OCI-LY1 (cell line): ENCODE results near the gene SLC9A8.

Source experiments
- H2AFZ ChIP-seq: fragments of 200-600 bp; sonication (generic), shearing (Covaris generic); 2 replicates; pipeline ENCODE4 v1.6.0; 2014; ENCODE audit warnings: antibody characterized with exemption, mild to moderate bottlenecking, low read length
- H3F3A ChIP-seq: fragments of 200-600 bp; sonication (generic), shearing (Covaris generic); 2 replicates; pipeline ENCODE4 v1.6.0; 2014; ENCODE audit warnings: mild to moderate bottlenecking, antibody characterized with exemption, low read length, moderate library complexity; ENCODE audit not compliant: insufficient read depth
- H3K27ac ChIP-seq: fragments of 200-600 bp; sonication (generic); 2 replicates; pipeline ENCODE4 v1.5.1; 2014; ENCODE audit warnings: low read length, mixed run types, mild to moderate bottlenecking, low read depth; ENCODE audit not compliant: poor library complexity, severe bottlenecking
- H3K27me3 ChIP-seq: fragments of 200-600 bp; sonication (generic); 2 replicates; pipeline ENCODE4 v1.6.0; 2014; ENCODE audit warnings: antibody characterized with exemption, mild to moderate bottlenecking, low read length, moderate library complexity; ENCODE audit not compliant: insufficient read depth
- H3K36me3 ChIP-seq: fragments of 200-600 bp; sonication (generic); 2 replicates; pipeline ENCODE4 v1.6.1; 2014; ENCODE audit warnings: mild to moderate bottlenecking, antibody characterized with exemption, low read length, moderate library complexity, mixed read lengths; ENCODE audit not compliant: insufficient read depth
- H3K4me1 ChIP-seq: fragments of 200-600 bp; sonication (generic); 2 replicates; pipeline ENCODE4 v1.5.1; 2014; ENCODE audit warnings: mild to moderate bottlenecking, low read length, moderate library complexity; ENCODE audit not compliant: insufficient read depth, severe bottlenecking
- H3K4me2 ChIP-seq: fragments of 200-600 bp; sonication (generic), shearing (Covaris generic); 2 replicates; pipeline ENCODE4 v1.6.1; 2014; ENCODE audit warnings: low read length
- H3K4me3 ChIP-seq: fragments of 200-600 bp; sonication (generic); 2 replicates; pipeline ENCODE4 v1.5.1; 2014; ENCODE audit warnings: low read length, low read depth, mild to moderate bottlenecking, mixed read lengths; ENCODE audit not compliant: poor library complexity, severe bottlenecking
- H3K79me2 ChIP-seq: fragments of 200-600 bp; shearing (Covaris generic); 2 replicates; pipeline ENCODE4 v1.6.1; 2016; ENCODE audit warnings: mixed run types, low read length, mixed read lengths; ENCODE audit not compliant: insufficient read depth
- H3K9ac ChIP-seq: fragments of 200-600 bp; sonication (generic), shearing (Covaris generic); 2 replicates; pipeline ENCODE4 v1.6.1; 2014; ENCODE audit warnings: mild to moderate bottlenecking, low read length, mixed read lengths
- H3K9me2 ChIP-seq: fragments of 200-600 bp; sonication (generic), shearing (Covaris generic); 2 replicates; pipeline ENCODE4 v1.6.1; 2014; ENCODE audit warnings: low read depth, mild to moderate bottlenecking, low read length, mixed read lengths
- H3K9me3 ChIP-seq: fragments of 200-600 bp; shearing (Covaris generic); 2 replicates; pipeline ENCODE4 v1.6.1; 2014; ENCODE audit warnings: low read length, mixed read lengths
- H4K20me1 ChIP-seq: fragments of 200-600 bp; sonication (generic), shearing (Covaris generic); 2 replicates; pipeline ENCODE4 v1.6.0; 2016; ENCODE audit warnings: mild to moderate bottlenecking, low read length; ENCODE audit not compliant: insufficient read depth
- CTCF ChIP-seq: fragments of 200-600 bp; sonication (generic), shearing (Covaris generic); IDR thresholded peaks from 2 replicates; pipeline ENCODE4 v1.5.1; 2017; ENCODE audit warnings: mild to moderate bottlenecking, antibody characterized with exemption, low read length, moderate library complexity, mixed read lengths
- EZH2 ChIP-seq: fragments of 200-600 bp; sonication (generic), shearing (Covaris generic); IDR thresholded peaks from 2 replicates; pipeline ENCODE4 v1.8.0; 2017; ENCODE audit warnings: borderline replicate concordance, mixed run types, mild to moderate bottlenecking, antibody characterized with exemption, low read length, moderate library complexity, mixed read lengths

SLC9A8 gene

GRCh38 chr20:49854190-49854875, 41.7 kb downstream of the SLC9A8 start:
- Histone ChIP-seq H3K36me3 (peaks cover 87% of the 10 kb centered on the region; the same call in 1 of the 2 replicates), H3K4me3 (no peak overlapping the region), H3K27ac (no peak overlapping the region), H3K9me2 (no peaks in the 10 kb centered on the region), H3K9ac (no peak overlapping the region), H4K20me1 (no peaks in the 10 kb centered on the region), H3K79me2 (no peaks in the 10 kb centered on the region), H3K4me1 (peaks cover 17% of the 10 kb centered on the region), H3F3A (no peaks in the 10 kb centered on the region), H2AFZ (no peak overlapping the region), H3K4me2 (no peak overlapping the region), H3K27me3 (no peaks in the 10 kb centered on the region), H3K9me3 (no peaks in the 10 kb centered on the region)
- TF ChIP-seq CTCF, result no peak
- TF ChIP-seq EZH2, result no peak

DNA sequence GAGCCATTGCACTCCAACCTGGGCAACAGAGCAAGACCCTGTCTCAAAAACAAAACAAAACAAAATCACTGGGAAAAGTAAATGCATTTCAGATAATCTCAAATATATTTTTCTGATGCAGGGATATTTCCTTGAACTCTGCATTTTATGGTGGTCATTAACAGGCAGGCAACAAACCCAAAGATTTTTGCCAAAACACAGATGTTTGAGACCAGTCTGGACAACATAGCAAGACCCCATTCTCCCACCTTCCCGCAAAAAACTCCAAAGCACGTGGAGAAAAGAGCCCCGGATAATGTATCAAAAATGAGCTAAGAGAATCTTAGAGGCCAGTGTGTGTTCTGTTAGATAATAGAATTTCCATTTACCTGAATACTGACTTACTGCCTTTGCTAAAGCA, 44.3 kb downstream of the SLC9A8 start:
- Histone ChIP-seq H3K27ac (no peak overlapping the region), H3K79me2 (no peaks in the 10 kb centered on the region), H3K36me3 (peaks cover 76% of the 10 kb centered on the region; the same call in 1 of the 2 replicates), H2AFZ (no peak overlapping the region), H3K27me3 (no peaks in the 10 kb centered on the region), H3K9me2 (no peaks in the 10 kb centered on the region), H3K9me3 (no peaks in the 10 kb centered on the region), H3K9ac (no peak overlapping the region), H4K20me1 (no peaks in the 10 kb centered on the region), H3F3A (no peaks in the 10 kb centered on the region), H3K4me1 (peaks cover 11% of the 10 kb centered on the region), H3K4me3 (no peak overlapping the region), H3K4me2 (no peak overlapping the region)
- no peak for TF ChIP-seq EZH2
- no peak for TF ChIP-seq CTCF

GRCh38 chr20:49858076-49858585, 45.5 kb downstream of the SLC9A8 start:
- Histone ChIP-seq H3K36me3 (peaks cover 68% of the 10 kb centered on the region; the same call in 1 of the 2 replicates), H3K4me2 (no peak overlapping the region), H3K9ac (no peak overlapping the region), H3K9me3 (no peaks in the 10 kb centered on the region), H3K27me3 (no peaks in the 10 kb centered on the region), H3K4me1 (peaks cover 3% of the 10 kb centered on the region), H3K27ac (no peak overlapping the region), H4K20me1 (no peaks in the 10 kb centered on the region), H2AFZ (no peak overlapping the region), H3K4me3 (no peak overlapping the region), H3F3A (no peaks in the 10 kb centered on the region), H3K79me2 (no peaks in the 10 kb centered on the region), H3K9me2 (no peaks in the 10 kb centered on the region)
- TF ChIP-seq CTCF (no peak), EZH2 (no peak)
